ENCODE data around the gene ZCCHC8.
A peak's percentile ranks its signal among the peaks of the same experiment; 100 is the strongest.
"Not testable (repeated sequence)": the region's sequence is repeated elsewhere in the genome, so short reads cannot be mapped to it uniquely, and the experiment has no call there.

Gene ZCCHC8

DNA sequence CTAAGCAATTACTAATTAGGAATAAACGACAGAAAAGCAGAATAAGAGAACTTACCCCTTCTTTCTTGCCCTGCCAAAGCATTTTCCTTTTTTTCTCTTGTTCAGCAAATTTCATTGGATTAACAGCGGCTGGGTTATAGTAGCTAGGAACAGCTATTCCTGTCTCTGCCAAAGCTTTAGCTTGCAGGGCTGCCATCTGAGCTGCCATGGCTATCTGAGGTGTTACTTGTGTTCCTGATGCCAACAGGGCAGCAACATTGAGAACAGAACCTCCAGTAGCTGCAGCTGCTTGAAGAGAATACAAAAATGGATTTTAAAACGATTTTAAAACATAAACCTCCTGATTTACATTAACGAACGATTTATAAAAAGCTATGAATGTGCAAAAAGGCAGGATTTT, 7.4 kb upstream of the ZCCHC8 start:
- DNase-seq (ENCODE audit: low read depth in 3 of 3): no peak

DNA sequence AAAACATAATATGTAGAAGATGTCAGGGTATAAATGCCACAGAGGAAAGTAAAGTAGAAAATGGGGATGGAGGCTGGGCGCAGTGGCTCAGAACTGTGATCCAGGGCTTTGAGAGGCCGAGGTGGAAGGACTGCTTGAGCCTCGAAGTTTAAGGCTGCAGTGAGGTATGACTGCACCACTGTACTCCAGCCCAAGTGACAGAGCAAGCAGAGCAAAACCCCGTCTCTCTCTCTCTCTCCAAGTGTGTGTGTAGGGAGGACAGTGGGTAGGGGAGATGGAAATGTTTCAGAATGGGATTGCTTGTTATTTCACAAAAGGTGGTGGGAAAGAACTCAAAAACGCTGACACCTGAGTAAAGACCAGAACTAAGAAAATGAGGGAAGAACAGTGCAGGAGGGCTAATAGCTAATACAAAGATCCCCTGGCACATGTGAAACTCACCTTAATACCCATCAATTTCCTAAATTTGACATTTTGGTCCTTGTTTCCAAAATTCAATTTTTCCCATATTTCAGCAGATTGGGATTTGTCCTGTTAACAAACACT, 5.7 kb upstream of the ZCCHC8 start:
- DNase-seq (ENCODE audit: low read depth in 3 of 3): no peak

DNA sequence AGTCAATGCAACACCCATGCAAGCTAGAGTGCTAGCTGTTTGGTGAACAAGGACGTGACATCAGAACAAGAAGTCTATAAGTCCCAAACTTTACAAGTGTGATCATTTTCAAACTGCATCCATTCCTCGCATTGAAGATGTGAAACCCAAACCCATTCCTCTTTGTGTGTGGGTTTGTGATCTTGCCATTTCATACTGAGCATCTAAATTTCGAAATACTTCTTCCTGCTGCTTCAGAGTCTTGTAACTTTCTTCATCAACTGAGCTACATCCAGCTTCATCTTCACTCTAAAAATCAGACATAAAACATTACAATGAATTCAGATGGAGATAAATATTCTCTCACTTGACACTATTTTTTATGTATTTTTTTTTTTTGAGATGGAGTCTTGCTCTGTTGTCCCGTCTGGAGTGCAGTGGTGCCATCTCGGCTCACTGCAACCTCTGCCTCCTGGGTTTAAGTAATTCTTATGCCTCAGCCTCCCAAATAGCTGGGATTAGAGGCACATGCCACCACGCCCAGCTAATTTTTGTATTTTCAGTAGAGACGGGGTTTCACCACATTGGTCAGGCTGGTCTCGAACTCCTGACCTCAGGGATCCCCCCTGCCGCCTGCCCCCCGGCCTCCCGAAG, 4.8 kb upstream of the ZCCHC8 start:
- DNase-seq (ENCODE audit: low read depth in 3 of 3): no peak

DNA sequence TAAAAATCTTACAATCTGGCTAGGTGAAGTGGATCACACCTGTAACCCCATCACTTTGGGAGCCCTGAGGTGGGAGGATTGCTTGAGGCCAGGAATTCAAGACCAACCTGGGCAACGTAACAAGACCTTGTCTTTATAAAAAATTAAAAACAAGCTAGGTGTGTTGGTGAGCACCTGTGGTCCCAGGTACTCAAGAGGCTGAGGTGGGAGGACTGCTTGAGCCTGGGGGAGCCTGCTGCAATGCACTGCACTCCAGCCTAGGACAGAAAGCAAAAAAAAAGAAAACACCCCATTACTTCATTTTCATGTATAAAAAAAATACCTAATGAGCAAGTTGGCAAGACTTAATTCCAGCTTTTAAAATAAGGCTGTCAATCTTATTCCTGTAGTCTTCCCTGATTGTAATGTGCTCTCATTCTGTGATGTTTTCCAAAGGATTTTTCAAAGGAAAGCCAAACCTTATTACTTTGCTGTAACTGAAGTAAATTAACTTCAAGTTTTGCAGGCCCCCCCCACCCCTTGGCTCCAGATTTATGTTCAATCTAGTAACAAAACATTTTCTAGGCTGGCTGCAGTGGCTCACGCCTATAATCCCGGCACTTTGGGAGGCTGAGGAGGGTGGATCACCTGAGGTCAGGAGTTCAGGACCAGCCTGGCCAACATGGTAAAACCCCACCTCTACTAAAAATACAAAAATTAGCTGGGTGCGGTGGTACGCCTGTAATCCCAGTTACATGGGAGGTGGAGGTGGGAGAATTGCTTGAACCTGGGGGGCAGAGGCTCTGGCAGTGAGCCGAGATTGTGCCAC, 3.3 kb upstream of the ZCCHC8 start:
- DNase-seq (ENCODE audit: low read depth in 3 of 3): no peak

DNA sequence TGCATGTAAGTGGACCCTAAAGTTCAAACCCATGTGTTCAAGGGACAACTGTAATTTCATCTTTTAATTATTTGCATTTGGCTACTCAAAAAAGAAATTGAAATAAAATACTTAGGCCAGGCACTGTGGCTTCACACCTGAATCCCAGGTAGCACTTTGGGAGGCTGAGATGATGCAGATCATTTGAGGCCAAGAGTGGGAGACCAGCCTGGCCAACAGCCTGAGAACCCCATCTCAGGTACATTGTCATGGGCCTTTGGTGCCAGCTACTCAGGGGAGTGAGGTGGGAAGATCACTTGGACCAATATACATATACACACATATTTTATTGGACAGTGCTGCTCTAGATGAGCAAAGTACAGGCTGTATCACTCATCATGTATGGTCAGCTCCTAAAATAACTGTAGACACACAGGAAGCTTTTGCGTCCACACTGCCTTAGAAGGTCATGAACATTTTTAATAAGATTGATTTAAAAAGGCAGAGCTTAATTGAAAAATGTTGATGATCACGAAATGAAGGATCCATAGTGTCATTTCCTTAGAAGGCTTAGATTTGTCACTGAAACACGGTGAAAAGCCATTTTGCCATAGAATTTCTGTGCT, 2.5 kb upstream of the ZCCHC8 start:
- no peak for DNase-seq (ENCODE audit: low read depth in 3 of 3)

DNA sequence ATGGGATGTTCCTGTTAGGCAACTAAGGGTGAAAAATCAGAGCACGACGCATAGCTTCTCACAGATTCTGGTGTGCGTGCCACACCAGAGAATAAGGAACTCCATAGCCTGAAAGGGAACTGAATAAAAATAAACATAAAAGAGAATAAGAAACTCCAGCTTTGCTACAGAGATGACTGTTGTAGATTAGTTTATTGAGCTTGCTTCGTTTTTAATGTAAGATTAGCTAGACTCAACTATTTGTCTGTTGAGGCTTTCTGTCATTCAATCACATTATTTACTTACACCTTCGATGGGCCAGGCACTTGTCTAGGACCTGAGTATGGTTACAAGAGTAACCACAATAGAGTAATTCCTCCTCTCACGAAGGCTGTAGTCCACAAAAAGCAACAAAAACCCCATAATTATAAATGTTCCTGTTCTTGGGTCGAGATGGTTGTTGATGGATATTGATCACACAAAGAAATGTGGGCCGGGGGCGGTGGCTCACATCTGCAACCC, 807 bp upstream of the ZCCHC8 start:
- no peak for DNase-seq (ENCODE audit: low read depth in 3 of 3)

DNA sequence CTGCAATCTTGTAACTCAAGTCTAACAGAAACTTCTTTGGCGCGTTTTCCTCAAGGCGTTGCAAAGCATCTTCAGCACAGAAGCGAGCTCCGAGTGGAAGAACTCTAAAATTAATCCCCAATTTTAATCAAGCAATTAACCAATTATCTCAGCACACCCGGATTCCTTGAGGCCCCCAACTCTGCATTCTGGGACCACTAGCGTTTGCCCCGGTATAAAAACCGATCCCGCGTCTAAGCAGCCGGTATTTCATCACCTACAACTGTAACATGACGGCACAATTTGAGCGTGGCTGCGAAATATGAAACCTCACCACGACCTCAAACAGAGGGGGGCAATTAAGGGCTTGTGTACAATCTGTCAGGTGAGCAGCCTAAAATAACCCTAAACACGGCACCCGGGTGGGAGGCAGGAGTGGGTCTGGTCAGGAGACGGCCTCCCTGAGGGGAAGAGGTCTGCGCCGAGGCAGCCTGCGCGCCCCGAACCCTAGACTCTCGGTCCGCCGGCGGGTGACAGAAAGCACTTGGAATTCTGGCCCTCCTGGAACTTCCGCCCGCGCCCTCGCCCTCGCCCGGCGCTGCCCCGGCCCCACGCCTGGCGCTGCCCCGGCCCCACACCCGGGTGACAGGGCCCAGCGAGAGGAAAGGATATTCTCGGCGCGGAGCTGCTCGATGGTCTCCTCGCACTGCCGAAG, 594 bp downstream of the ZCCHC8 start:
- DNase-seq (ENCODE audit: low read depth in 3 of 3): peak; percentile 19 to 21 (median 20)

DNA sequence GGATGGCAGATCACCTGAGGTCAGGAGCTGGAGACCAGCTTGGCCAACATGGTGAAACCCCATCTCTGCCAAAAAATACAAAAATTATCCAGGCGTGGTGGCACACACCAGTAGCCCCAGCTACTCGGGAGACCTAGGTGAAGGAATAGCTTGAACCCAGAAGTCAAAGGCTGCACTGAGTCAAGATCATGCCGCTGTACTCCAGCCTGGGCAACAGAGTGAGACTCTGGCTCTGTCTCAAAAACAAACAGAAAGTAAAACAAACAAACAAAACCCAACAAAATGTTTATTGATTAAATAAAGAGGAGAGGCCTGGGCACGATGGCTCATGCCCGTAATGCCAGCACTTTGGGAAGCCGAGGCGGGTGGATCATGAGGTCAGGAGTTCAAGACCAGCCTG, 5.5 kb downstream of the ZCCHC8 start:
- DNase-seq (ENCODE audit: low read depth in 3 of 3): no peak

DNA sequence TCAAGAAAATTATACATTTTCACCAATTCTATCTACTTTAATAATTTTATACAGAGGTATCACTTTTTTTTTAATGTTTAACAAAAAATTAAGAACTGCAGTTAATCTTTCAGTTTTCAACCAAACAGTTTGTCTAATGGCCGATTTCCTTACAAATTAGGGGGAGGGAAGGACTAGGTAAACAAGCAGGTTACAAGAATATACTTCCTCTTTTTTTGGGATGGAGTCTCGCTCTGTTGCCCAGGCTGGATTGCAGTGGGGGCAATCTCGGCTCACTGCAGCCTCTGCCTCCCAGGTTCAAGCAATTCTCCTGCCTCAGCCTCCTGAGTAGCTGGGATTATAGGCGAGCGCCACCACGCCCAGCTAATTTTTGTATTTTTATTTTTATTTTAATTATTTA, 7.5 kb downstream of the ZCCHC8 start:
- DNase-seq (ENCODE audit: low read depth in 3 of 3): not testable (repeated sequence)

DNA sequence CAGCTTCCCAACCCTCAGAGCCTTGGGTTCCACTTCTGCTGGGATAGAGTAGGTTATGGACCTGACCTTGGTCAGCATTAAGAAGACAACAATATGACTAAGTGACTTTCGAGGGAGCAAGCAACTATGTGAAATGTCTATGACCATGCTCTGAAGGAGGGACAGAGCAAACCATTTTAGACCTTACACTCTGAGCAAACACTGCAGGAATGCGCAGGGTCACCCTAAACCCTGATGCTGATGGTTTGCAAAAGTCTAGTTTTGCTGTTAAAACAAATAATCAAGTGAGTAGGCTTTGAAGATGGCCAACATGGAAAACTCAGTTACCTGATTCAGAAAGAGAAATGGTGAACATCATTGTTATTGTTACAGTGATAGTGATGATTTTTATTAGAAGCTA, 8.7 kb downstream of the ZCCHC8 start:
- DNase-seq (ENCODE audit: low read depth in 3 of 3): no peak

DNA sequence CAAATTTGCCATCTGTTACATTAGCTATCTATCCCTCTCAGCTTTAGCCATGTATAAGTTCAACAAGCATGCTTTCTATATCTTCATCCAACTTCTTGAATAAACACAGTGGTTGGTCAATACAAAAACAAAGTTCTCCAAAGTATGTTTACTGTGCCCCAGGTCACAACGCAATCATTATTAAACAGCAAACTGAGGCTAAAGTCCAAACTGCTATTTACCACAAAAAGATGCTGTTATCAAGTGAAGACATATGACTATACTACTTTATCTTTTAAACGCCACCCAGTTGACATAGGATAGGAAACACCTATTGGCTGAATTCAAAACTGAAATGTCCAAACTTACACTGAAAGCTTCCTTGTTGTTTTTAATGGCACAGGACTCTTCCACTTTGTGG, 11.7 kb downstream of the ZCCHC8 start:
- DNase-seq (ENCODE audit: low read depth in 3 of 3): no peak

DNA sequence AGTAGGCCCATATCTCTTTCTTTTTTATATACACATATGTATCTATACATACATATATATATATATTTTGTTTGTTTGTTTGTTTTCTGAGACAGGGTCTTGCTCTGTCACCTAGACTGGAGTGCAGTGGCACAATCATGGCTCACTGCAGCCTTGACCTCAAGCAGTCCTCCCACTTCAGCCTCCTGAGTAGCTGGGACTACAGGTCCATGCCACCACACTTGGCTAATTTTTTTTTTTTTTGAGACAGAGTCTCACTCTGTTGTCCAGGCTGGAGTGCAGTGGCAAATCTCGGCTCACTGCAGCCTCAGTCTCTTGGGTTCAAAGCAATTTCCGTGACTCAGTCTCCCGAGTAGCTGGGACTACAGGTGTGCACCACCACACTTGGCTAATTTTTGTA, 12.9 kb downstream of the ZCCHC8 start:
- not testable (repeated sequence) for DNase-seq (ENCODE audit: low read depth in 3 of 3)

DNA sequence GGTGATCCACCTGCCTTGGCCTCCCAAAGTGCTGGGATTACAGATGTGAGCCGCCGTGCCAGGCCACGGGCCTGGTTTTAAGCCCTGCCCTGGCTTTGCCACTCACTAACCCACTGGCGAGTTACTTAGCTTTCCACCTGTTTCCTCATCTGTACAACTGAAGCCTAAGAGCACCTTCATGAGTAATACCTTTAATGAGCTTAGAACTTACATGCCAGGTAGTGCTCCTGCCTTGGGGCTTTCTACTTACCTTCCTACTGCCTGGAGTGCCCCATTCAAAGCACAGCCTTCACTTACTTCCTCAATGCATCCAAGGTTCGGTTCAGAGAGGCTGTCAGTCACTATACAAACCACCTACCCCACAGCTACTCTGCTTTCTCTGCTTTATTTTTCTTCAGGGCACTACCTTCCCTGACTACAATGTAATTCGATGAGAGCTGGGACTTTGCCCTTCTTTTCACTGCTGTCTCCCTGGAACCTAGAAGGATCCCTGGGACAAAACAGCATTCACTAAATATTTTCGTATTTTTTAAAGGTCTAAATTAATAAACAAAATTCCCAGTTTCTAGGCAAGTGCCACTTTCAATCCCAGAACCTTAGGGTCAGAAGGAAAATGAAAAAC, 13.8 kb downstream of the ZCCHC8 start:
- no peak for DNase-seq (ENCODE audit: low read depth in 3 of 3)

DNA sequence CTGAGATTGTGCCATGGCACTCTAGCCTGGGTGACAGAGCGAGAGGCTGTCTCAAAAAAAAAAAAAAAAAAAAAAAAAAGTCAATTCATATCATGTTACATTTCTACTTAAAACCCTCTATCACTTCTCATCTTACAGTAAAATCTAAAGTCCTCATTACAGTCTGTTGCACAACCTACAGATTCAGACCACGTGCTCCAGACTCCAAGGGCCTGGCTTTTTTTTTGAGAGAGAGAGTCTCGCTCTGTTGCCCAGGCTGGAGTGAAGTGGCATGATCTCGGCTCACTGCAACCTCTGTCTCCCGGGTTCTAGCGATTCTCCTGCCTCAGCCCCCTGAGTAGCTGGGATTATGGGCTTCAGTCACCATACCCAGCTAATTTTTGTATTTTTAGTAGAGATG, 14.4 kb downstream of the ZCCHC8 start:
- DNase-seq (ENCODE audit: low read depth in 3 of 3): not testable (repeated sequence)

DNA sequence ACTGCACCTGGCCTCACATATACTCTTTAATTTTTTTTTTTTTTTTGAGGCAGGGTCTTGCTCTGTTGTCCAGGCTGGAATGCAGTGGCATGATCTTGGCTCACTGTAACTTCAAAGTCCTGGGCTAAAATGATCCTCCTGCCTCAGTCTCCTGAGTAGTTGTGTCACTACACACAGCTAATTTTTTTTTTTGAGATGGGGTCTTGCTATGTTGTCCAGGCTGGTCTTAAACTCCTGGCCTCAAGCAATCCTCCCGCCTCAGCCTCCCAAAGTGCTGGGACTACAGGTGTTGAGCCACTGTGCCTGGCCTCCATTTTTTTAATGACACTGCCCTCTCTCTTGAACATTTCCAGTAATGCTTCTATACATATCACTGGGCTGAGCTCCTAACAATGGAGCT, 16.3 kb downstream of the ZCCHC8 start:
- not testable (repeated sequence) for DNase-seq (ENCODE audit: low read depth in 3 of 3)

DNA sequence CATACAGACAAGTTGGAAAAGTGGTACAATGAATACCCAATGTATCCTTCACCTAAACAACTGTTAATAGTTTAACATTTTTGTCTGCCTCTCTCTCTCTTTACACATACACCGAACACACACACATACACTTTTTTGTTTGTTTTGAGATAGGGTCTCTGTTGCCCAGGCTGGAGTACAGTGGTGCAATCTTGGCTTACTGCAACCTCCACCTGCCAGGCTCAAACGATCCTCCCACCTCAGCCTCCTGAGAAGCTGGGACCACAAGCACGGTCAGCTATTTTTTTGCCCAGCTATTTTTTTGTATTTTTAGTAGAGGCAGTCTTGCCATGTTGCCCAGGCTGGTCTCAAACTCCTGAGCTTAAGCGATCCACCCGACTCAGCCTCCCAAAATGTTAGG, 16.8 kb downstream of the ZCCHC8 start:
- no peak for DNase-seq (ENCODE audit: low read depth in 3 of 3)

DNA sequence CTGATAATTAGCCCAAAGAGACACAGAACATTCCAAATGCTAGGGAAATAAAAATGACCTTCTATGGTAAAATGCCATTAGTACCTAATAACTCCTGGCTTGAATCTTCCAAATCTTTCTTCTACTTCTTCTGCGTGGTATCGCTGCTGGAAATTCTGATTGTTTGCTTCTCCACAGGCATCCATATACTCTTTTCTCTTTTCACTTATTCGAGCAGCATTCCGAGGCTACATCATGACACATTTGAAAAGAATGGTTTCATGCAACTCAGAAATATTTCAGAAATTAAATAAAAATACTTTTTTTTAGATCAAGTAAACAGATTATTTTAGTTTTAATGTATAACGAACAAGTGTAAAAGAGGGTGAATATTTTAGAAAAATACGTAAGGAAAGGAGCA, 18.9 kb downstream of the ZCCHC8 start:
- no peak for DNase-seq (ENCODE audit: low read depth in 3 of 3)

DNA sequence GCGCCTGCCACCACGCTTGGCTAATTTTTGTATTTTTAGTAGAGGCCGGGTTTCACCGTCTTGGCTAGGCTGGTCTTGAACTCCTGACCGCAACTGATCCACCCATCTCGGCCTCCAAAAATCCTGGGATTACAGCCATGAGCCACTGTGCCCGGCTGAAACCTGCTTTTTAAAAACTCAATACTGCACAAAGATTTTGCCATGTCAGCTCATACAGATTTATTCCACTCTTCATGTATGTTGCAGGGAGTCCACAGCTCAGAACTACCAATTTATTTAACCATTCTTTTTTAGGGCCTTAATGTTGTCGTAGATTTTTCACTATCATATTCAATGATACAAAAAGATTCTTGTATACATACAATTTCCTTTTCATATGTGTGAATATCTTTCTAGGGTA, 20.0 kb downstream of the ZCCHC8 start:
- no peak for DNase-seq (ENCODE audit: low read depth in 3 of 3)

DNA sequence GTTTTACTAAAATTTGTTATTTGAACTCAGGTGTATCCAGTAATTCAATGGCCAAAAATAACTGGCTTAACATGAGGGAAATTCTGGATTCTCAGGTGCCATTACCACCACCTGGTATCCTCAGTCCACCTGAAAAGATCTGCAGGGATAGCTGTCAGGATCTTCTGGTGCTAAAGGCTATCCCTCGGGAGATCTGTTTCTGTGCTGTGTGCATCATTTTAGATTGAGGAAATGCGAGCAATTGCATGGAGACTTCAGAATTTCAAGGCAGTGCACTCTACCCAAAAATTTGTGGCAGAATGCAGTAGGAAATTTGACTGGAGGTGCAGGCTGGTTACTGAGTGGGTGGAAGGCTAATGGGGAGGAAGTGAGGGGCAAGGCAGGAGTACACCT, 26.4 kb downstream of the ZCCHC8 start:
- no peak for DNase-seq (ENCODE audit: low read depth in 3 of 3)

DNA sequence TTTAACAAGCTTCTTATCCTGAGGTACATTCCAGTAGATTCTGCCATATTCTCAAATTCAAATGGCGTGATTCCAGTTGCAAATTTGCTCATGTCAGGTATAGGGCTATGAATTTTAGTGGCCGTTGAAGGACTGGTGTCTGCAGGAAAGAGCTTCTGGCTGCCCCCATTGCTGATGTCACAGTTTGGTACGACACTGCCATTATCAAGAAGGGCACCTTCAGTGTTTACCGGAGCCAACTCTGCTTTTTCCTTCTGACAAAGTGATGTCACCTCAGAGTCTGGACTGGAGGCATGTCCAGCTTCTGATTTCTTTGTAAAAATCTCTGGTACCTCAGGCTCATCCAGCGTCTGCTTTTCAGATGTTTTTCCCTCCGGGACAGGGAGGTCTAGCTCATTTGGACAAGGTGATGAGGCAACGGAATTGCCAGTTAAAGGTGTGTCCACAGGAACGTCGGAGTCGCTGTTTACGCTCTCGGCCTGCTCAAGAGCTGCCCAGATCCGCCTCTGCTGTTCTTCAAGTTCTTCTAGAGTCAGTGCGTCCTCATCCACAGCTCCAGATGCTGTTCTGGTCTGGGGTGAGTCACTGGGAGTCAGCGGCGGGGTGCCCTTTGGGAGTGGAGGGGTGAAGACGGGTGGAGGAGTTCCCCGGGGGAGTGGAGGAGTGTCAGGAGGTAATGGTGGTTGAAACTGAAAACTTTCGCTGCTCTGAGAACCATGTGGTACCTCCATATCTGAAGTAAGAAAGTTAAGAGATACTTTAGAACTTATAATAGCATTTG, 27.0 kb downstream of the ZCCHC8 start:
- peak in 1 of 3 experiments; percentile 13 for DNase-seq (ENCODE audit: low read depth in 3 of 3)

All from stimulated activated CD4-positive, alpha-beta T cell treated with anti-CD3 and anti-CD28 coated beads, TNF-alpha, amount 100 ng/mL, for 4 hours (primary cell).